Measurements from ENCODE around the gene SKIDA1. TPM values are rescaled to one million over a fixed set of nuclear protein-coding genes. Genes with fewer than 3 reads are reported as not detected.

Gene SKIDA1
- total RNA-seq, 1 donor from 2014 or later, result under 0.01 TPM

DNA sequence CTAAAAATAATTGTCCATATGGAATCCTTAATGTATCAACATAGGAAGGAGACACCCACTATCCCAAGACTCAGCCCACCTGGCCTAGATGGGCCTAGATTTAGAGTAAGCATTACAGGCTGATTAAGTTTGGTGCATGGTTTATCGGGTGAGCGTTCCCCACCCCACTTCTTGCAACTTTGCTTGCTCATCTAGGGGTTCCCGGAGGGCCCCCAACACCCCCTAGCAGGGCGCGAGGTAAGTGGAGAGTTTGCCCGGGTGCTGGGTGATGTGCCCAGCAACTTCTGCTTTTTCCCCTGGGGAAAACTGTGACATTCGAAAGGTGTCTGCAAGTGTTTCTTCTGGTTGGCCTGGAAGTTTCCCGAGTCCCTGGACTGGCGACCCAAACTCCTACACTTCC is 31.7 kb downstream of the SKIDA1 start:
- Histone ChIP-seq H3K4me3 (ENCODE audit: low read depth, low read length) (no peak overlapping the region), H3K27me3 (ENCODE audit: control insufficient read depth, insufficient read depth, low read length) (no peaks in the 10 kb centered on the region), H3K36me3 (ENCODE audit: control insufficient read depth, insufficient read depth, low read length) (no peaks in the 10 kb centered on the region)
- TF ChIP-seq CTCF (IDR thresholded peaks at IDR 0.05; ENCODE audit: insufficient read depth, low read length, severe bottlenecking), result no peak
- FAIRE-seq (no peak), DNase-seq (ENCODE audit: low read depth) (no peak)

- Histone ChIP-seq H3K4me3 (ENCODE audit: low read depth, low read length) (no peak overlapping the region), H3K27me3 (ENCODE audit: control insufficient read depth, insufficient read depth, low read length) (no peaks in the 10 kb centered on the region), H3K36me3 (ENCODE audit: control insufficient read depth, insufficient read depth, low read length) (no peaks in the 10 kb centered on the region)
- FAIRE-seq, result no peak
- no peak for DNase-seq (ENCODE audit: low read depth)
- no peak for TF ChIP-seq CTCF (IDR thresholded peaks at IDR 0.05; ENCODE audit: insufficient read depth, low read length, severe bottlenecking)
Measured at GRCh38 chr10:21492421-21492820, 33.1 kb downstream of the SKIDA1 start.

DNA sequence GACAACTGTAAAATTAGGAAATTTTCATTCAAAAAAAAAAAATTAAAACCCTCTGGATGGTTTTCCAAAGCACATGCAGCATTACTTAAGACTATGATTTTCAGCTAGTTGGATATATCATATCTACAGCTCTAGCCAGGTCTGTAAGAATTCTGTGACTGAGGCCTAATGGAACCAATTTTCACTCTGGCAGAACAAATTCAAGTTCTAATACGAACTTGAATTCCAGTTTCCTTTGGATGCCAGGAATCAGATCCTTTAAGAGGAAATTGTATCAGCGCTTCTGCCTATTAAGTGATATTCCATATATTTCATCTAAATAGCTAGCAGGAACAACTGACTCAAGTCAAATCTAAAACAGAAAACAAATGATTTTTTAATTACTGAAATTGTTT is 34.8 kb downstream of the SKIDA1 start:
- no peaks in the 10 kb centered on the region for H3K36me3 ChIP-seq (ENCODE audit: control insufficient read depth, insufficient read depth, low read length)
- no peaks in the 10 kb centered on the region for H3K27me3 ChIP-seq (ENCODE audit: control insufficient read depth, insufficient read depth, low read length)
- no peak for DNase-seq (ENCODE audit: low read depth)
- TF ChIP-seq CTCF (IDR thresholded peaks at IDR 0.05; ENCODE audit: insufficient read depth, low read length, severe bottlenecking), result no peak
- no peak overlapping the region for H3K4me3 ChIP-seq (ENCODE audit: low read depth, low read length)
- no peak for FAIRE-seq

DNA sequence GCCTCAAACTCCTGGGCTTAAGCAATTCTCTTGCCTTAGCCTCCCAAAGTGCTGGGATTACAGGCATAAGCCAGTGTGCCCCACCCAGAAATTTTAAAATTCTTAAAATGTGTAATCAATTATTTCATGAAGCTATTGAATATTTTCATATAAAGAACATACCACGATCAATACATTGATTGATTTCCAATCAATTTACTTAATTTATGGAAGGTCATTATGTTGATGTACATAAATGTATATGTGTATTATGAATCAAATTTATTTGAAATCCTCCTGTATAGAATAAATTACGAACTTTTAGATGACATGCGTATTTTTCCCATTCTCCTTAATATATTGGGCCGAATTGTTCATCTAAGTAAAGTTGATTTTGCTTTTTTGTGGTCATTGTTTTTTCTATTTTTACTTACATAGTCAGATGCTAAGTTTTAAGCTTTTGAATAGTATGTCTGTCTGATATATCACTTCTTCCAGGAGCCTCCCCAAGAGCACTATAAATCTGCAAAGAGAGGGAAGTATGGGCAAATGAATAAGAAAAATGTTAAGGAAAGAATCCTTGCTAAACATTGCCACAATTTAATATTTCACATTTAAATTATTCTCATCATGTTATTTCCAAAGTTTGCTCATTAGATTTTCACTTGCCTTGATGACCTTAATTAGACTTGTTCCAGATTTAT is 35.3 kb downstream of the SKIDA1 start:
- no peak overlapping the region for H3K4me3 ChIP-seq (ENCODE audit: low read depth, low read length)
- H3K36me3 ChIP-seq (ENCODE audit: control insufficient read depth, insufficient read depth, low read length), result no peaks in the 10 kb centered on the region
- no peaks in the 10 kb centered on the region for H3K27me3 ChIP-seq (ENCODE audit: control insufficient read depth, insufficient read depth, low read length)
- no peak for DNase-seq (ENCODE audit: low read depth)
- no peak for FAIRE-seq
- no peak for TF ChIP-seq CTCF (IDR thresholded peaks at IDR 0.05; ENCODE audit: insufficient read depth, low read length, severe bottlenecking)

DNA sequence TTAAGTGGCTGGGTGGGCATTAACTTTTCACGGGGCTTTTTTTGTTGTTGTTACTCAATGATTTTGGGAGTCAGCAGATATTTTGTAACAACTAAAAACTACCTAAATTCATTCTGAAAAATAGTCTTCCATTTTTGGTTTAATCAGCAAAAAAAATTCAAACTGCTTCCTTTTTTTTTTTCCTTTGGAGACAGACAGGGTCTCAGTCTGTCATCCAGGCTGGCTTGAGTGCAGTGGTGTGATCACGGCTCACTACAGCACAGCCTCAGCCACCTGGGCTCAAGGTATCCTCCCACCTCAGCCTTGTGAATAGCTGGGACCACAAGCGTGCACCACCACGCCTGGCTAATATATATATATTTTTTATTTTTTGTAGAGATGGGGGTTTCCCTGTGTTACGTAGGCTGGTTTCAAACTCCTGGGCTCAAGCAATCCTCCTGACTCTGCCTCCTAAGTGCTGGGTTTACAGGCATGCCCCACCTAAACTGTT is 36.5 kb downstream of the SKIDA1 start:
- FAIRE-seq (no peak), DNase-seq (ENCODE audit: low read depth) (no peak)
- Histone ChIP-seq H3K36me3 (ENCODE audit: control insufficient read depth, insufficient read depth, low read length) (no peaks in the 10 kb centered on the region), H3K4me3 (ENCODE audit: low read depth, low read length) (no peak overlapping the region), H3K27me3 (ENCODE audit: control insufficient read depth, insufficient read depth, low read length) (no peaks in the 10 kb centered on the region)
- TF ChIP-seq CTCF (IDR thresholded peaks at IDR 0.05; ENCODE audit: insufficient read depth, low read length, severe bottlenecking), result no peak

All from bronchial epithelial cell (primary cell).